ENCODE data around the gene SULT1E1.

DNA sequence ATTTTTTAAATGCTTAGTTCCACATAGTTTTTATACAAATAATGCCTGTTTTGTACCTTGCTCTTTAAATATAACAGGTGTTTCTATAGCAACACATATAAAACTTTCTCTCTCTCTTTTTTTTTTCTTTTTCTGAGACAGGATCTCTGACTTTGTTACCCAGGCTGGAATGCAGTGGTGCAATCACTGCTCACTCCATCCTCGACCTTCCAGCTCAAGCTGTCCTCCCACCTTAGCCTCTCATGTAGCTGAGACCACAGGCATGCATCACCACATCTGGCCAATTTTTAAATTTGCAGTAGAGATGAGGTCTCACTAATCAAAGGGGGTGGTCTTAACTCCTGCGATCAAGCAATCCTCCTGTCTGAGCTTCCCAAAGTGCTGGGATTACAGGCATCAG lies 18.3 kb upstream of the SULT1E1 start:
- TF ChIP-seq, protein P1, sequence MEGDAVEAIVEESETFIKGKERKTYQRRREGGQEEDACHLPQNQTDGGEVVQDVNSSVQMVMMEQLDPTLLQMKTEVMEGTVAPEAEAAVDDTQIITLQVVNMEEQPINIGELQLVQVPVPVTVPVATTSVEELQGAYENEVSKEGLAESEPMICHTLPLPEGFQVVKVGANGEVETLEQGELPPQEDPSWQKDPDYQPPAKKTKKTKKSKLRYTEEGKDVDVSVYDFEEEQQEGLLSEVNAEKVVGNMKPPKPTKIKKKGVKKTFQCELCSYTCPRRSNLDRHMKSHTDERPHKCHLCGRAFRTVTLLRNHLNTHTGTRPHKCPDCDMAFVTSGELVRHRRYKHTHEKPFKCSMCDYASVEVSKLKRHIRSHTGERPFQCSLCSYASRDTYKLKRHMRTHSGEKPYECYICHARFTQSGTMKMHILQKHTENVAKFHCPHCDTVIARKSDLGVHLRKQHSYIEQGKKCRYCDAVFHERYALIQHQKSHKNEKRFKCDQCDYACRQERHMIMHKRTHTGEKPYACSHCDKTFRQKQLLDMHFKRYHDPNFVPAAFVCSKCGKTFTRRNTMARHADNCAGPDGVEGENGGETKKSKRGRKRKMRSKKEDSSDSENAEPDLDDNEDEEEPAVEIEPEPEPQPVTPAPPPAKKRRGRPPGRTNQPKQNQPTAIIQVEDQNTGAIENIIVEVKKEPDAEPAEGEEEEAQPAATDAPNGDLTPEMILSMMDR (IDR thresholded peaks at IDR 0.05; ENCODE audit: insufficient read depth, low read length), result no peak
- no peak for TF ChIP-seq POLR2AphosphoS5 (IDR thresholded peaks at IDR 0.05; ENCODE audit: low read depth)
- TF ChIP-seq, protein P2, sequence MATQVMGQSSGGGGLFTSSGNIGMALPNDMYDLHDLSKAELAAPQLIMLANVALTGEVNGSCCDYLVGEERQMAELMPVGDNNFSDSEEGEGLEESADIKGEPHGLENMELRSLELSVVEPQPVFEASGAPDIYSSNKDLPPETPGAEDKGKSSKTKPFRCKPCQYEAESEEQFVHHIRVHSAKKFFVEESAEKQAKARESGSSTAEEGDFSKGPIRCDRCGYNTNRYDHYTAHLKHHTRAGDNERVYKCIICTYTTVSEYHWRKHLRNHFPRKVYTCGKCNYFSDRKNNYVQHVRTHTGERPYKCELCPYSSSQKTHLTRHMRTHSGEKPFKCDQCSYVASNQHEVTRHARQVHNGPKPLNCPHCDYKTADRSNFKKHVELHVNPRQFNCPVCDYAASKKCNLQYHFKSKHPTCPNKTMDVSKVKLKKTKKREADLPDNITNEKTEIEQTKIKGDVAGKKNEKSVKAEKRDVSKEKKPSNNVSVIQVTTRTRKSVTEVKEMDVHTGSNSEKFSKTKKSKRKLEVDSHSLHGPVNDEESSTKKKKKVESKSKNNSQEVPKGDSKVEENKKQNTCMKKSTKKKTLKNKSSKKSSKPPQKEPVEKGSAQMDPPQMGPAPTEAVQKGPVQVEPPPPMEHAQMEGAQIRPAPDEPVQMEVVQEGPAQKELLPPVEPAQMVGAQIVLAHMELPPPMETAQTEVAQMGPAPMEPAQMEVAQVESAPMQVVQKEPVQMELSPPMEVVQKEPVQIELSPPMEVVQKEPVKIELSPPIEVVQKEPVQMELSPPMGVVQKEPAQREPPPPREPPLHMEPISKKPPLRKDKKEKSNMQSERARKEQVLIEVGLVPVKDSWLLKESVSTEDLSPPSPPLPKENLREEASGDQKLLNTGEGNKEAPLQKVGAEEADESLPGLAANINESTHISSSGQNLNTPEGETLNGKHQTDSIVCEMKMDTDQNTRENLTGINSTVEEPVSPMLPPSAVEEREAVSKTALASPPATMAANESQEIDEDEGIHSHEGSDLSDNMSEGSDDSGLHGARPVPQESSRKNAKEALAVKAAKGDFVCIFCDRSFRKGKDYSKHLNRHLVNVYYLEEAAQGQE (IDR thresholded peaks at IDR 0.05; ENCODE audit: insufficient replicate concordance, low read depth), result no peak

All from HL-60 (cell line).